Stomach (tissue), 4 donors: ENCODE measurements around the gene SERAC1.

Source experiments
- CTCF ChIP-seq, 7 experiments: fragments of 450-650 bp in 4 of 7; fragments of 200-600 bp in 3 of 7; sonication (generic) in 3 of 7; IDR thresholded peaks; one replicate each; pipeline ENCODE4 v1.5.1; 2016 to 2019; ENCODE audit warnings: antibody characterized with exemption in 7 of 7, control low read depth in 2 of 7, mild to moderate bottlenecking in 1 of 7
- POLR2A ChIP-seq, 4 donors: fragments of 450-650 bp; IDR thresholded peaks; one replicate each; pipeline ENCODE4 v1.6.1; 2016; ENCODE audit warnings: antibody characterized with exemption in 4 of 4, control low read depth in 2 of 4, mild to moderate bottlenecking in 1 of 4, moderate library complexity in 1 of 4

GRCh38 chr6:158185729-158186456 is 17.8 kb upstream of the SERAC1 start:
- TF ChIP-seq CTCF (IDR thresholded peaks at IDR 0.05) (no peak), POLR2A (IDR thresholded peaks at IDR 0.05) (no peak)
